ENCODE data around the gene TERC. TPM values are rescaled to one million over a fixed set of nuclear protein-coding genes. Genes with fewer than 3 reads are reported as not detected.
A peak's percentile ranks its signal among the peaks of the same experiment; 100 is the strongest.
"Not testable (repeated sequence)": the region's sequence is repeated elsewhere in the genome, so short reads cannot be mapped to it uniquely, and the experiment has no call there.

The TERC gene
- polyA plus RNA-seq, 12 donors, result 0.22 to 0.36 TPM; not detected in 10

DNA sequence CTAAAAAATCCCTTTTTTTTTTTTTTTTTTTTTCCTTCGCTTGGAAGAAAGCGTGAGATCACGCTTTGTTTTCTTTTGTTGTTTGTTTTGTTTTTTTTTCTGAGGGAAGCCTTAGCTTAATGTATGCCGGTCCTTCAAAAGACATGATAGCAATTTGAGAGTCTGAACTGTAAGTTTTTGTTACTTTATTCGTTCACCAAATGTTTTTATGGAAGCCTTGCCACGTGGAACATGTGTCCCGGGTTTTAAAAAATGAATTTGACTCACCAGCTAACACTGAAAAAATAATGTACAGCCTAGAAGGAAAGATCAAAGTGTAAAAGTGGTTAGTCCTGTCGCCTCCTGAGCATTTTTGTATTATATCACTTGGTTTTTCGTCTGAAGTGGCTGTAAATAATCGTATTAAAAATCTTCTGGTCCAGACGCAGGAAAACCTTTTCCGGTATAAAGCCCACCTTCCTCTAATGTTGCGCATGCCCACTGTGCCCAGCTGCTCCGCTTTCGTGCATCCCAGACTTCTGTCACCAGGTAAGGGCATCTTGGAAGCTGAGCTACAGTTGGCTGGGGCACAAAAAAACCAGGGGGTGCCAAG is 7.5 kb upstream of the TERC start:
- DNase-seq, result peak; percentile 90

DNA sequence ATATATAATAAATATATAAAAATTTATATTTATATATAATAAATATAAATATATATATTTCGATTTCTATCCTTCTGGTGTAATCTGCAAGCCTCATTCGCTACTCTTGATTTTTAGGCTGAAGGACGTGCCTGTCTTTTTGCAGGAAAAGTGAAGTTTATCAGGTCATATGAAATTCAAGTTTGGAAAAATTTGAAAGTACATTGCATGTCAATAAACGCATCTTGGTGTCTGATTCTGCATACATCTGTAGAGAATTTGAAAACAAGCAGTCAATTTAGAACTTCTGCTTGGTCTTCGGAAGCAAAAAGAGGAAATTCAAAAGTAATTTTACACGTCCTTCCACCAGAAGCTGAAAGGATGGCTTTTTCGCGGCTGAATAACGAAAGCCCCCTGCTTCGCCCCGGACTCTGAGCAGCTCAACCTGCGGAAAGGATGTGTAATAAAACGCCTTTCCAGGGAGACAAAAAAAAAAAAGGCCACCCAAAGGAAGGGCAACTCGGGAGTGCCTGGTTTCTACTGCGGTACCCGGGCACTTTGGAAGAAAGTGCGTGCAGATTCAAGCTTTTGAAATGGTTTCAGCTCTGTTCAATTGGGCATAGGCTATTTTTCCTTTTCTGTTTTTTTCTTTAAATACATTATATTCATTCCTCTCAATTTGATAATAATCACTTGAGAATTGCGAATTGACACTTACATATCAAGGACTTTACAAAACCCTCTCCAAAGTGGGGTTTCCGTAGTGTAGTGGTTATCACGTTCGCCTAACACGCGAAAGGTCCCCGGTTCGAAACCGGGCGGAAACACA is 6.8 kb upstream of the TERC start:
- peak; percentile 92 for DNase-seq

DNA sequence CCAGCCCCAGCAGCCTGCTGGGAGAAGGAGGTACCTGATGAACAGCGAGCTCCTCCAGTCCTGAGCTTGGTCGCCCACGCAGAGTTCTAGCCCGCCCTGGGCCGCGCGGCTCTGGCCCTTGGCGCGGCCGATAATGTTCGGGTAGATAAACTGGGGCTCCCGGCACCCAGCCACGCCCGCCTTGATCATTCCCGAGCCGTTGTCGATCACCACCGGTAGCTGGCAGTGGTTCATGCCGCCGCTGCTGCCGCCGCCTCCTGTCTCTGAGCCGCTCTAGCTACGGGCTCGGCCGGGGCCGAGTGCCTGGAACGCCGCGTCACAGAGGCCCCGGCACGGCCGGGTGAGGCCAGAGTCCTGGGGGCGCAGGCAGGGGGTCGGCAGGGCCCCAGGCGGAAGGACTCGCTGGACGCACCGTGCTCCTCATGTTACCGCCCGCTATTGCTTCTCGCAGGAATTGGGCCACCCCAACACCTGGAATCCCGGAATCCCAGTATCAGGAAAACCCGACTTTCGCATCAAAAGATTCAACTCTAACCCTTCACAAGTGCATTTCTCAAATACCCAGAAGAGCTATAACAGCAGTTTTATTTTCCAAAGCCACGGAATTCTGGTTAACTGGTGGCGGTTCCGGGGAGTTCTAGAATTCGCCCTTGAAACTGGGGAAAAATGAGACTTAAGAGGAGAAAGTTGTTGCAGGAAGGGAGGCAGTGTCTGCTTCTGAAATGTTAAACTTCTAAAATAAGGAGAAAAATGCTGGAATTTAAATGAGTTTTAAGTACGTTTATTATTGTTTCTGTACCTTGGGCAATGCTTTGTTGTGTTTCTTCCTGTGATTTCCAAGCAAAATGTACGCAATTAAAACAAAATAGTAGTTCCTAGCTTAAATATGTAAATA is 4.7 kb upstream of the TERC start, which contains the start of gene ACTRT3:
Gene ACTRT3 (minus strand): TSS at position 275 of the 895 bp plus-strand sequence. CDS start 41 bp downstream, at position 234.
- DNase-seq, result peak; percentile 72

DNA sequence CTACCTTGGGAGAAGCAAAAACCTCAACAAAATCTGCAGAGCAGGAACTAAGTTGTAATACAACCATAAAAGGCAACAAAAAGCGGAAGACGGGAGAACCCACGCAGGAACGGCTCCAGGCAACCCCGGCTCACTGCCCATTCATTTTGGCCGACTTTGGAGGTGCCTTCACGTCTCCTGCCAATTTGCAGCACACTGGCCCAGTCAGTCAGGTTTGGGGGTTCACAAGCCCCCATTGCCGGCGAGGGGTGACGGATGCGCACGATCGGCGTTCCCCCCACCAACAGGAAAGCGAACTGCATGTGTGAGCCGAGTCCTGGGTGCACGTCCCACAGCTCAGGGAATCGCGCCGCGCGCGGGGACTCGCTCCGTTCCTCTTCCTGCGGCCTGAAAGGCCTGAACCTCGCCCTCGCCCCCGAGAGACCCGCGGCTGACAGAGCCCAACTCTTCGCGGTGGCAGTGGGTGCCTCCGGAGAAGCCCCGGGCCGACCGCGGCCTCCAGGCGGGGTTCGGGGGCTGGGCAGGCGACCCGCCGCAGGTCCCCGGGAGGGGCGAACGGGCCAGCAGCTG is 463 bp downstream of the TERC start:
- DNase-seq, result peak; percentile 70

DNA sequence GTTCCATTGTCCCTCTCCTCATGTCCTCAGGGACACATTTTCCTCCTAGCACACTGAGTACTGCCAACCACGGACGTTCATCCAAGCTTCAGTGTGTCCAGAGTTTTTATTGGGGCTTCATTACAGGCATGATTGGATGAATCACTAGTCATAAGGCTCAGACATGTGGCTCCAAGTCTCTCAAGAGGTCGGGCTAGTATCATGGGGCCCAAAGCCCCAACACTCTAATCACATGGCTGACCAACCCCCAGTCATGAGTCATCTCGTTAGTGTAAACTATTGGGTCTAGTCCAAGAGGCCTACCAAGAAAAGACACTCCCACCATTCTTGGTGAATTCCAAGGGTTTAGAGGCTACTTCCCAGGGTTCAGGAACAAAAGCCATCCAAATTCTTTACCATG is 4.4 kb downstream of the TERC start:
- no peak for DNase-seq

DNA sequence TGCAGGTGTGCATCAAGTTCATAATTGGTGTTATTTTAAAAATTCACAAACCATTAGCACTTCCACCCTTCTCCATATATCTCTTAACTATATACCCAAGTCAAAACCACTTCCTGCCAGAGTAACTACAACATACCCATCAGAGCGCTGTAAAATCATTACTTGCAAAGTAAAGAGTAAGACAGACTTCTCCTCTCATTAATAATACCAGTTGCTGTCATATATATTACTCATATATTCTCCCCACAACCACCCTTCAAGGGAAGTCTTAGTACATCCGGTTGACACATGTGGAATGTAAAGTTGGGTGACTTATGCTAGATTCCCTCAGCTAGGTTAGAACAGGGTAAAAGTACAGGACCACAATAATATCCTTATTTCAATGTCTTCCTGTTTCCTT is 5.6 kb downstream of the TERC start:
- no peak for DNase-seq

DNA sequence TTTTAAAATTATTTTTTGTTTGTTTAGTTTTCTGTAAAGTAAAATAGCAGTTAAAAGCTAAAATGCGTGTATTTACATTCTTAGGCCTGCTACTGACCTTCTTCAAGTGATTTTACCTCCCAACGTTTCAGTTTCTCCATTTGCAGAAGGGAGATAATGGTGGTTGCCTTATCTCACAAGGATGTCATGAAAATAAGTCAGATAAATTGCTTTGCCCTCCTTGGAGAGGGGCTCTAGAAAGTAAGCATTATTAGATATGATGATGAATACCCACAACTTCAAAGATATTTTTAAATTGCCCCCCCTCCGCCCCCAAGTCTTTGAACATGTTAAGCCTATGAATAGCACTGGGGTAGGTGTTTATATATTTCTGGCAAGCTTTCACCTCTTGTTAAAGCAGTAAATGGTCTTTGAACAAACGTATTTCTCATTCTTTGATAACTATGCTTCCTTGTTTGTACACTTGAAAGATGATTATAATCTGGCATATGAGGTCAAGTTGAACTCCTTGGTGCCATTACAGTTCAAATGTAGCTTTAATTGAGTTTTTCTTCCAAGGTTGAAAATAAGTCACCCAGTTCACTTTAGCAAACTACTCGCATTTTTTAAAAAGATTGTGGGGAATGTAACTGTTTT is 6.4 kb downstream of the TERC start:
- DNase-seq, result no peak

DNA sequence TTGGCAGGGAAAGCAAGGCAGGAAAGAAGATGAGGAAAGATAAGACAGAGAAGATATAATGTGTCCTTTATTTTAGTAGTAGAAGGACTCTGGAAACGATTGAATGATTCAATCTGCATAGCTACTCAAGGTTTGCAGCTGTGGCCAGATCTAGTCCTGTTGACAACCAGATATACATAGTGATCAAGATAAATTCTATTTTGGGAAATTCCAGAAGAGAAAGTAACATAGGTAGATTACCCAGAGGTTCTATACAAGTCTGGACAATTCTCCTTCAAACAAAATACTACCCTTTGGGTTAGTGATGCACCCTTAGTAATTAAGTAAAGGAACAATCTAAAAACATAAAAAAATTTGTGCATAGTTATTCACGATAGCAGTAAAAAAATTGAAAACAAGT is 9.4 kb downstream of the TERC start:
- DNase-seq, result no peak

DNA sequence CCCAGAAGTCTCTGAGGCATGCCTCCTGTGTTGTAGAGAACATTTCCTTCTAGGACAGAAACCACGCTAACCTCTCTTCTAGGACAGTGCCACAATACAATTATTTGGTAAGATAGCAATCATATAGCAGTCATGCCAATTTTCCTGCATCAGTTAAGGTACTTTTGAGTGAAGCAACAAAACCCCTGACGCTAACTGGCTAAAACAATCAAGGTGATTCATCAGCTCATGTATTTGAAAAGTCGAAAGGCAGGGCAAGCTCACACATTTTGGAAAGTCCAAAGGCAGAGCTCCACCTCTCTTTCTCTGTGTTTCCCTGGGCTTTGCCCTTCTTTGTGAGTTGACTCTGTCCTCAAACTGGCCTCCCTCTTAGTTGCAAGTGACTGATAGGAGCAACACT is 10.1 kb downstream of the TERC start:
- DNase-seq, result no peak

DNA sequence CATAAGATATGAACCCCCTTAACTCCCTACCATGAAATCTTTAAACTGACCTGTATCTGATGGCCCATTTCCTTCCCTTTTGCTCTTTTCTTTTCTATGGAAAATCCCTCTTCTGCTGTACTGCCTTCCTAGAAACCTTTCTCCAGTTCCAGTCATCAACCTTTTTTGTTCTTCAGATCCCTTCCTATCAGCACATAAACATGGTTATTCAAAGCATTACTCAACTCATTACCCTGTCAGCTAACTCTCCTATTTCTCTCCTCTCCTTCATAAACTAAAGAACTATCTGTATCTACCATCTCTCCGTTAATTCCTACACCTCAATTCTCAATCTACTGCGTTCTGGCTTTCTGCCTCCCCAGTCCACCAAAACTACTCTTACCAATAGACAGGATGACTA is 13.0 kb downstream of the TERC start:
- DNase-seq, result no peak

DNA sequence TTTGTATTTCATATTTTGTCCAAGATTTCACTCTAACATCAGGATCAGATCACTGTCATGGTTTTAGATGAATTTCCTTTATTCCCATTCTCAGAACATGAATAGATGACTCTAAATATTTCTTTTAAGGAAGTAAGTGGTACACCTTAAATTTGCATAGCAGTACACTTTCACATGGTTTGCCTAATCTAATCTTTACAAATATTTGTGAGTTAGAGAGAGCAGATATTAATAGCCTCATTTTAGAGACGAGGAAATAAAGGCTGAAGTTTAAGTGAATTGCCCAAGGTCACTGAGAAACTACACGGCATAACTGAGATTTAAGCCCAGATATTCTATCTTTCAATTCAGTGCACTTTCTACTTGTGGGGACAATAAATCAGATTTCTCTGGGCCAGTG is 14.2 kb downstream of the TERC start:
- no peak for DNase-seq

DNA sequence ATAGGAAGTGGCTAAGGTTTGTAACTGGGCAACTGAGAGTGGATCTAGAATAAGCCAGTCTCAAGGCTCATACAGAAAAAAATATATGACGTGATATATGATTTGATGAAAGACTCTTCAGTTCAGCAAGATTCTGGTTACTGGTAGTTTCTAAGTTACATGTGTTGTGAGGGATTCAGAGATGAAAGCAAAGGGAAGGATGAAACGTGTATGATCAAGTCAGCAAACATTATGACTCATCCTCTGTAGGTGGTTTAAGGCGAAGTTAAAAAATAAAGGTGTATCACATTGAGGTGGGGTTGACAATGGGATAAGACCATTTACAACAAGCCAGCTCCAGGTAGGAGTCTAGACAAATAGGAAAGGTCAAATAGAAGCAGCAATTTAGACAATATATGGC is 16.2 kb downstream of the TERC start:
- DNase-seq, result no peak

DNA sequence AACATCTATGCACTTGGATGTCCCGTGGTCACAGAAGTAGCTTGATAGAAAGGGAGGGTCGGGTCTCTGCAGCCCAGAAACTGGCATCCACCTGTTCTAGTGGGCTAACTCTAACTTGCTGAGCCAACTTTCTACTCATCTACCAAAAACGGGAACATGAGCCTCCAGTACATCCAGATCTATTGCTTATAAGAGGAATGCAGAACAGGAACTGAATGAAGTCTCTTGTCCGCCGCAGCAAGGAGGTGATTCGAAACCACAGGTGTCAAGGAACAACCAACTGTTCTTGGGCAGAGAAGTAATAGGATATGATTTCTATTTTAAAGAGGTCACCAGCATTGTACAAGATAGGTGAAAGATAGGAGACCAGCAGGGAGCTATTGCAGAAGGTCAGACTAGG is 17.9 kb downstream of the TERC start:
- DNase-seq, result no peak

DNA sequence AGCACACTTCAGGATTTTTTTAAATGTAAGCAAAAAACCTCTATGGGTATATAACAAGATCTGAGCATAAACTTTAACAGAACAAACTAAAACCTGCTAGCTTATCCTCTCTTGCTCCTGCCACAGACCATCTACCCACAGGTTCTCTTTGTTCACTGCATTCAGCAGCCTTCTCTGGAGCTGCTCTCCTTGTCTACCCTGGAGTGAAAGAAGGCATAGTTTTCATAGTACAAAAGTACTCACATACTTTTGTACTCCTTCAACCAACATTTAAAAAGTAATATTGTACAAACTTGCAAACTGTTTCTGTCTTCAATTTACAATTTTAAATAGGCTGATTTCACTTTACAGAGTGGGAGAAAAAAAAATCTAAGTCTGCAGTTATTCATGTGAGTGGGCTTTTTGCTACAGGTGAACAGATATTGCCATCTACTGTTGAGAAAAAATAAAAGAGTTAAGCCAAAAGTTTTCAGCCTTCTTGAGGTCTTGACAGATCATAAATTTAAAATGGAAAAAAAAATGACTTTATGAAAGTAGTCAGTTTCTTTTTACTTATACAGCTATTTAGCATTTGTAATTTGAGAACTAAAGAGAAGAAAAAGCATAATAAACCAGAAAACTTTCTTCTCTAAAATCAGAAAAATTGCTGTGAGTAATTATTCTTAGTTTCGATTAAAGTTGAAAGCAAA is 20.4 kb downstream of the TERC start:
- no peak for DNase-seq

DNA sequence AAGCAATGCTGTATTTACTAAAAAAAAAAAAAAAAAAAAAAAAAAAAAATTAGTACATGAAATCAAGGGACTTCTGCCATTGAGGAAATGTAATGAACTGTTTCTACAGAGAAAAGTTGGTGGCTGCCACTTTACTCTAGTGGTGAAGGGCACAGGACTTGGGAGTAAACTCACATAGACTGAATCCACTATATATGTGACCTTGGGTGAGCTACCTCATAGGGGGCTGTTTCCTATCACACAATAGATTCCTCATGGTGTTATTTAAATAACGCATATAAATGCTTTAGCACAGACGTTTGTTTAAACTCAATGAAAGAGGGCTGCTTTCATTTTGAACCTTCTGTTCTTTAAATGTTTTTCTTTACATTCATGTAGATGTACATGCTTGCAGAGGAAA is 25.8 kb downstream of the TERC start:
- DNase-seq, result no peak

DNA sequence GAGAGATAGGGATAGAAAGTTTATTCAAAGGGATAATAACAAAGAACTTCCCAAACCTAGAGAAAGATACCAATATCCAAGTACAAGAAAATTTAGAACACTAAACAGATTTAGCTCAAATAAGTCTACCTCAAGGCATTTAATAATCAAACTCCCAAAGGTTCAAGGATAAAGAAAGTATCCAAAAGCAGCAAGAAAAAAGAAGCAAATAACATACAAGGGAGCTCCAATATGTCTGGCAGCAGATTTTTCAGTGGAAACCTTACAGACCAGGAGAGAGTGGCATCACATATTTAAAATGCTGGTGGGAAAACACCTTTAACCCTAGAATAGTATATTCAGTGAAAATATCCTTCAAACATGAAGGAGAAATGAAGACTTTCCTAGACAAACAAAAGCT is 33.0 kb downstream of the TERC start:
- DNase-seq, result not testable (repeated sequence)

DNA sequence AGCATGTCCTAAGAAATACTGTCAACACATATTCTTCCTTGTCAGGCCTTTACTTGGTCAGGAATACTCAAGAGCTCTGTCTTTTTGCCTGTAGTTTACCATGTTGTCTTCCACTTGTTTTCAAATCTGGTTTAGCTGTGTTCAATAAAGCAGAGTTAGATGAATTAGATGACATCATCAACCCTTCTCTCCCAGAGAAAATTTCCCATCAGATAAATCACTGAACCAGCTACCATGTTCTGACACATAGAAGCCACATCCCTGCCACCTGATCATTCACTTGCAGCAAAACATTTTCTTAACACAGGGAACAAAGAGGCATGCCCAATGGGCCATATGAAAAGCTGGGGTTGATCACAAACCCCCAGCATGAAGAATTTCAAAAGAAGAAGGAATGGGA is 42.1 kb downstream of the TERC start:
- DNase-seq, result no peak

DNA sequence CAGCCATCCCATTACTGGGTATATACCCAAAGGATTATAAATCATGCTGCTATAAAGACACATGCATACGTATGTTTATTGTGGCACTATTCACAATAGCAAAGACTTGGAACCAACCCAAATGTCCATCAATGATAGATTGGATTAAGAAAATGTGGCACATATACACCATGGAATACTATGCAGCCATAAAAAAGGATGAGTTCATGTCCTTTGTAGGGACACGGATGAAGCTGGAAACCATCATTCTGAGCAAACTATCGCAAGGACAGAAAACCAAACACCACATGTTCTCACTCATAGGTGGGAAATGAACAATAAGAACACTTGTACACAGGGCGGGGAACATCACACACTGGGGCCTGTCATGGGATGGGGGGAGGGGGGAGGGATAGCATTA is 46.4 kb downstream of the TERC start:
- DNase-seq, result not testable (repeated sequence)

Measured in muscle of arm (tissue), 12 donors.